EH (cell line): ENCODE results near the gene SEC23B.
A peak's percentile ranks its signal among the peaks of the same experiment; 100 is the strongest.

Source experiments
- DNase-seq: peaks from one replicate; pipeline ENCODE4 v3.0.0-alpha.2; 2015; ENCODE audit warnings: low read depth

SEC23B gene

DNA sequence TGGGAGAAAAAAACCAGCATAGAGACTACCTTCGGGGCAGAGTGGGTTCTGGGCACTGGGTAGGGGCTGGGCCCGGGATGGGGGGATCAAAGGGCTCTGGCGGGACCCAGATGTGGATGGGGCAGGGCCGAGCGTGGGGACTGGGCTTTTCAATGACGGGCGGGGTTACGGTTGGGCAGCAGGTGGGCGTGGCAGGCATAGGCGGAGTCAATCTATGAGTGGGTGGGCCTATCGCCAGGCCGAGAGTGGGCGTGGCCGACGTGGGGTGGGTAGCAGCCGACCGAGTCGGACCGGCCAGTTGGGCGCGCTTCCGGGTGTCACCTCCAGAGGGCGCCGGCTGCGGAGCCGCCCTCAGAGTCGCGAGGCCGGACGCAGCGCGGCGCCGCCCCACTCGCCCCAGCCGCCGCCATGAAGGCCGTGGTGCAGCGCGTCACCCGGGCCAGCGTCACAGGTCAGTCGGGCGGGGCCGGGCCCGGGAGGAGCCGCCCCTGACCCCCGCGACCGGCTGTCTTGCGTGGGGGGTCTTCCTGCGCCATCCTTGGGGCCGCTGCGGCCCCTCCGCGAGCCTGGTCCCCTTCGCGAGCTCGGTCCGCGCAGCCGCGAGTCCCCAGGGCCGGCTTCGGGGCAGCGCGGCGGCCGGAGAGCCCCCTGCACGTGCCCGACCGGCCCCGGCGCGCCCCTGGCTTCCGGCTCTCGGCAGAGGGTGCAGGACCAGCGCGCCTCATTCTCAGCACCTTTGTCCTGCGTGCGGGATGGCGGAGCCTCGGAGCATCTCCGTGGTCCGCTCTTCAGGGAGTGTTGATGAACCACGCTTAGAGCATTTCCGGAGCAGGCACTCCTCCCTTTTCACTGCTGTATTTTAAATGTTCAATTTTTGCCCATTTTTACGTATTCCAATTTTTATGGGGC, 80.2 kb downstream of the SEC23B start, which contains the start of gene DTD1:
Gene DTD1, plus strand, starts transcription at position 390 of the 909 bp plus-strand sequence. Its CDS starts 19 bp downstream, at position 409.
- peak; percentile 87 for DNase-seq

DNA sequence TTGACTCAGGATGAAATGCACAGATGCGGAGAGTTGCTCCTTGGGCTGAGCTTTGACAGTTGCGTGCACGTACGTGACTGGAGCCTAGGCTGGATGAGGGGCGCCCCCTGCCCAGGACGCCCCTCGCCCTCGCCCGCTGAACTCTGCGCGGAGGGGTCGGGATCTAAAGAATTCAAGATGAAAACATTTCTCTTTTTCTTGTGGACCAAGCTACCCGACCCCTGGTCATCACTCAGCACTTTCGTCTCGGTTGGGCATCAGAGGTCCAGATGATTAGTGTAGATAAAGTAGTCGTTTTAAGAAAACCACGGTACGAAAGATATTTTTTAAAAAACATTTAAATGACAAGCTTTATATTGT, 80.8 kb downstream of the SEC23B start:
- DNase-seq: no peak

DNA sequence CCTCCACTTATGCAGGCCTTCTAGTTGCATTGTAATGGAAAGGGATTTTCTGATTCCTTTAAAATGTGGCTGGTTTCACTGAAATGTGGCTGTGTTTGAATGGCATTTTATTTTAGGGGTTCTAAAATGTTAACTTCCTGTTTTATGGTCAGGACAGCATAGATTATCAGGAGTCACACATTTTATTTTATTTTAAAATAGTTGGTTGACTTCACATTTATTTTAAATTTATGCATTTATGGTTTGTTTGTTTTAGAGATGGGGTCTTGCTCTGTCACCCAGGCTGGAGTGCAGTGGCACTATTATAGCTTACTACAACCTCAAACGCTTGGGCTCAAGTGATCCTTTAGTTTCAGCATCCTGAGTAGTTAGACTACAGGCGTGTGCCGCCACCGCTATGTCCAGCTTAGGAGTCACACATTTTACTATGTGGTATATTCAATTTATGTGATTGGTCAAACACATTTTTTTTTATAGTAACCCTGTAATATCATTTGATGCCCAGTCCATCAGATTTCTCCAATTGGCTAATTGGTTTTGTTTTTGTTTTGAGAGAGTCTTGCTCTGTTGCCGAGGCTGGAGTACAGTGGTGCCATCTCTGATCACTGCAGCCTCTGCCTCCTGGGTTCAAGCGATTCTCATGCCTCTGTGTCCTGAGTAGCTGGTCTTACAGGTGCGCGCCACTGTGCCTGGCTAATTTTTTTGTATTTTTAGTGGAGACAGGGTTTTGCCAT, 82.4 kb downstream of the SEC23B start:
- no peak for DNase-seq

DNA sequence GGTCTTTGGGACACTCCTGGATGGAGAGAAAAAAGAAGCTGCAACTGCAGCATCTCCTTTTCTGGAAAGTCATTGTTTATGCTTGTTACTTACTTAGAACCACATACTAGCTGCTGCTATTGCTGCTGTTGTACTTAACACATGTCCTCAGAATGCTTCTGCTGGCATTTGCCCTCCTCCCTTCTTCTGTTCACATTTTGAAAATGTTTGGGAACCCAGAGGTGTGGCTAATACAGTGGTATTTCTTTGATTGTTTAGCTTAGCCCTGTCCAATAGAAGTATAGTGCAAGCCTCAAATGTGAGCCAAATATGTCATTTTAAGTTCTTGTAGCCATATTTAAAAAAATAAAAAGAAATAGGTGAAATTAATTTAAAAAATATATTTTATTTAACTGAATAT, 88.5 kb downstream of the SEC23B start:
- peak; percentile 20 for DNase-seq

DNA sequence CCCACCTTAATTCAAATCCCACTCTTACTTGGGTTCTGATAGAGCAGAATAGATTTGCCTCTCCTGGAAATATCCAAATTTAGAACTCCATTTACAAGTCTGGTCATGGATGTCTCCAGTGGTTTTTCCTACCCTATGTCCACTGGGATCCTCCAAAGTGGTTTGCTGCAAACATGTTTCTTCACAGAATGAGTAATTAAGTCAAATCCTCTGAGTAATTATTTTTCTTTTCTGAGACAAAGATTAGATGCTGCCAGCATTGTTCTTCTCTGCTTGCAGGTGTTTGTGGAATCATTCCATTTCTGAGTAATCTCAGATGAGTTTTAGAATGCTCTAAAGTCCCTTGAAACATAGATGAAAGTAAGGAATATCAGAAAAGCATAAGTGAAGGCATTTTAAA, 102.0 kb downstream of the SEC23B start:
- no peak for DNase-seq
